Endometrial microvascular endothelial cells (primary cell): Measurements from ENCODE around the gene ERCC1. TPM values are rescaled to one million over a fixed set of nuclear protein-coding genes. Genes with fewer than 3 reads are reported as not detected.

ENCODE experiments used
- in situ Hi-C: cut with HindIII; loops from 2 replicates; pipeline ENCODE4 v1.10.0; 2017; ENCODE audit warnings: low sequenced_read_pairs, low pct_unique_long_range_greater_than_20kb; ENCODE audit errors: inconsistent ontology term
- total RNA-seq: library from RNA; depleted of rRNA; stranded (reverse); fragments of >200 nt; gene quantifications from one replicate; pipeline ENCODE4 v1.2.3, GENCODE V29; 2015; ENCODE audit errors: inconsistent ontology term

The ERCC1 gene
- 109 TPM for total RNA-seq

DNA sequence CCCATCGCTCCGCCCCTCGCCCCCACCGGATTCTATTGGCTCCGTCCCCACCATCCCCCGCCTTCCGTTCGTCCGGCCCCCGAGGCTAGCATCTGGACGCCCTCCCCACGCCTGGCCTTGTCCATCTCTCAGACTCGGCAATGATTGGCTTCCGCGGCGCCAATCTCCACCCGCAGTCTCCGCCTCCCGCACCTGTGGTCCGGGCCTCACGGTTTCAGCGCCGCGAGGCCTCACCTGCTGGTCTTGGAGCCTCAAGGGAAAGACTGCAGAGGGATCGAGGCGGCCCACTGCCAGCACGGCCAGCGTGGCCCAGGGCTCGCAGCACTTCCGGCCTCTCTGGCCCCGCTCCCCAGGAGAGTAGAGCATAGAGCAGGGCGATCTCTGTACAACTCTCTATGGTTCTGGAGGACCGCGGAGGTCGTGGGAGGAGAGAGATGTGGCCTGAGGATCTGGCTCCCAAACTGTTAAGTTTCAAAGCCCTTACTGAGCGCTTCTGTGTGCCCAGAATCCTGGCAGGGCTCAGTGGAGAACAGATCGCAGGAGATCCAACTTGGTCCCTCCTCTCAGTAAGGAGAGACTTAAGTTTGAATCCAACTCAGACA lies at the start of gene ERCC1:
TSS of gene ERCC1 (minus strand) at position 329 of the 602 bp plus-strand sequence. CDS start 543 bp downstream, outside the sequence.
- in situ Hi-C loops: no loop called here

DNA sequence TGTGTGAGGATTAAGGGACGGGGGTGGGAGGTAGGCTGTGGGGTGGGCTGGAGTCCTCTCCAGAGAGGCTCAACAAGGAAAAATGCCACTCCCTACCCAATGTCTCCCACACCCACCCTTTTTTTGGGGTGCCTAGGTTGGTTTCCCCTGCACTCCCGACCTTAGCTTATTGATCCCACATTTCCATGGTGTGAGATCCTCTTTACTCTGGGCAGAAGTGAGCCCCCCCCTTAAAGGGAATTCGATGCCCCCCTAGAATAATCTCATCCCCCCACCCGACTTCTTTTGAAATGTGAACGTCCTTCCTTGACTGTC lies 49.6 kb upstream of the ERCC1 start:
- in situ Hi-C loops: no loop called here

- in situ Hi-C loops: no loop called here
Observed at GRCh38 chr19:45472563-45473366, 49.0 kb upstream of the ERCC1 start.

DNA sequence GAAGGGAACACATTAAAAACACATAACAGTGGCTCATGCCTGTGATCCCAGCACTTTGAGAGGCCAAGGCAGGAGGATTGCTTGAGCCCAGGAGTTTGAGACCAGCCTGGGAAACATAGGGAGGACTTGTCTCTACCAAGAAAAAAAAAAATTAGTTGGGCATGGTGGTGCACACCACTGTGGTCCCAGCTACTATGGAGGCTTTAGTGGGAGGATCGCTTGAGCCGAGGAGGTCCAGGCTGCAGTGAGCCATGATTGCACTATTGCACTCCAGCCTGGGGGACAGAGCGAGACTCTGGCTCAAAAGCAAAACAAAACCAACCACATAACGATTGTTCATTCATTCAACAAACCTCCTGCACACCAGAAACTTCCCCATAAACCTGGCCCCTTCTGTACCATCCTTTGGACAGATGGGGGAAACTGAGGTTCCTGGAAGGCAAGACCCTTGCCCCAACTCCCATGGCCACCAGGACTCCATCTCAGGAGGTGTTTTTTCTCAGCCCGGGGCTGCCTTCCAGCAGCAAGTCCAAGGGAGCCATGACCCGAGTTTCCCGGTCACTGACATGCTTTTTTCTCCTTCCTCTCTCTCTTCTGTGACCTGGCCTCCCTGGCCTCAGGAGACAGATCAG lies 48.3 kb upstream of the ERCC1 start:
- in situ Hi-C loops: no loop called here

DNA sequence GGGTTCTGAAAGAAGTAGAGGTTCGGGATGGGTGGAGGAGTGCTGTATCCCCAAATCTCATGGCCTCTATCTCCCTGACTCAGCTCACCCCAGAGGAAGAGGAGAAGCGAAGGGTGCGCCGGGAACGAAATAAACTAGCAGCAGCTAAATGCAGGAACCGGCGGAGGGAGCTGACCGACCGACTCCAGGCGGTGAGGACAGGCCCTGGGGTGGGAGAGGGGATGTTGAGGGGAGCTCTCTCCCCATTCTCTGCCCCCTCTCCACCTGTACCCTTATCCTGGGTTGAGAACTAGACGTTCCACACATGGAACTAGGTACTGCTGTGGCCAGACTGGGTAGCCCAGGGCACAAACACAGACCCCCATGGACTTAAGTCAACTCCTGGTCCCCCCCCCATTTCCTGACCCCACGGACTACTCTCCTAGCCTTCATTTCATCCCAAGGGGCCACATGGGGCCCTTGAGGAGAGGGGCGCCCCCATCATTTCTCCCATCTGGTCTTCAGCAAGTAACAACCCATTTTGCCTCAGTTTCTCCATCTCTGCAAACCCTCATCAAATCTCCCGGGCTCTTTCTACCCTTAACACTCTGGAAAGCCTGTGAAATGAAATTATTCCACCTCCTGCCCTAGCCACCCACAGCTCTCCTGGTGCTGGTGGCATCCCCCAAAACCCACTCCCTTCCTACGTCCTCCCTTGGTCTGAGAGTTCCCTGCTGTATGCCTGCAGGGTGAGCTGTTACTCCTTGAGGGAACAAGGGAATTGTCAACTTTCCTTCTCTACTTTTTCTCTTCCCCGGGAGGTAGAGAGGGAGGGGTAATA lies 47.6 kb upstream of the ERCC1 start:
- in situ Hi-C loops: no loop called here

- in situ Hi-C loops: no loop called here
Observed at GRCh38 chr19:45470762-45471081, 47.0 kb upstream of the ERCC1 start.

DNA sequence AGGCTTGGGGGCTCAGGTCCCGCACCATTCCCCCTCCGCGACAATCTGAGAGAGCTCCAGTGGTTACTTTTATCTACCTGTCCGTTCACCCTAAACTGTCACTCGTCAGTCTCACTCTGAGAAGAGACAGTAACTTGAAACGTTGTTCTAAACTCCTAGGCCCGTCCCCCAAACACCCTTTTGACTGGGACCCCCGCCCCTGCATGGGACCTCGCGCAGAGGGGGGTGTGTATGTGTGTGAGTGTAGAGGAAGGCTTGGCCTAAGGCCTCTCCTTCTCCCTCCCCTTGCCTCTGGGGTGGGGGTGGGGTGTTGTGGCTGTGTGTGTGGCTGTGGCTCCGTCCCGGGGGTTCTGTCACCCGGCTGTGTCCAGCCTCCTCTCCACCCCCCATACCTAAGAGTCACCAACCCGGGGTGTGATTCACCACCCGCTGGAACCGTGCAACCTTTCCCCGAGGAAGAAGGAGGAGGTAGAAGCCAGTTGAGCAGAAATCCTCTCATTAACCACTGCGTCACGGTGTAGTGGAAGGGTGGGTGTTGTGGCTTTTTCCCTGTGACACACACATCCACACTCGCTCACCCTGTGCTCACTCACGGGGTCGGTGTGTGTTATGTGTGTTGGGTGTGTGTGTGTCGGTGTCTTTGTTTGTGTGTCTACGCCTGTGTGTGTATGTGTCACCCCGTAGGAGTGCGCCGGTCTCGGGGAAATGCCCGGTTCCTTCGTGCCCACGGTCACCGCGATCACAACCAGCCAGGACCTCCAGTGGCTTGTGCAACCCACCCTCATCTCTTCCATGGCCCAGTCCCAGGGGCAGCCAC lies 46.4 kb upstream of the ERCC1 start:
- in situ Hi-C loops: no loop called here

GRCh38 chr19:45469132-45469944 lies 45.6 kb upstream of the ERCC1 start:
- in situ Hi-C loops: no loop called here

GRCh38 chr19:45468803-45469131 lies 45.0 kb upstream of the ERCC1 start:
- in situ Hi-C loops: no loop called here

- in situ Hi-C loops: no loop called here
Observed at GRCh38 chr19:45468159-45468651, 44.5 kb upstream of the ERCC1 start.

GRCh38 chr19:45467456-45468158 lies 43.9 kb upstream of the ERCC1 start, which contains the start of gene FOSB:
Gene FOSB, plus strand, starts transcription at chr19:45467996. Its CDS starts 591 bp downstream, at chr19:45468587.
- in situ Hi-C loops: no loop called here

- in situ Hi-C loops: no loop called here
Observed at GRCh38 chr19:45467115-45467455, 43.4 kb upstream of the ERCC1 start.

DNA sequence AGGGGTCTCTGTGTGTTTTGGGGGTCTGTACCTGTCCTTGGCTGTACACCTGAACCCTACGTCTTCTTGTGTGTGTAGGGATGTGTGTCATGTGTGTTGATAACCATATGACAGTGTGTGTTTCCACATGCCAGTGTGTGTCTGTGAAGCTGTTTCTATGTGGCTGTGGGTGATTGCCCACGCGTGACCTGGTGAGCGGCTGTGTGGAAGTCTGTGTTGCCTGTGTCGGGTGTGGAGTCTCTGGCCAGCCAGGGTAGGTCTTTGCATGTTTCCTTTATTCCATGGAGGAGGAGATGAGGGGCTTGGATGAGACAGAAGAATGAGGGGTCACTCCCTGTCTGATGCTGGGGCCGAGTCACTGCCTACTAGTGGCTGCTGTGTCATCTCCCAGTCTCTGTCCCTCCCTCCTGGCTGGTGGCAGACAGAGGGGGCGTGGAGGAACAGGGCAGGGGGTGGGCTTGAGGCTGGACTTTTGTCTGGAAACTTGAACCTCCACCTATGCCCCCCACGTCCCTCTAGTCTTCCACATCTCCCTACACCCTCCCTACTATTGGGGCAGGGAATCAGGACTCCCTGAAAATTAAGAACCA lies 41.2 kb upstream of the ERCC1 start:
- in situ Hi-C loops: no loop called here

DNA sequence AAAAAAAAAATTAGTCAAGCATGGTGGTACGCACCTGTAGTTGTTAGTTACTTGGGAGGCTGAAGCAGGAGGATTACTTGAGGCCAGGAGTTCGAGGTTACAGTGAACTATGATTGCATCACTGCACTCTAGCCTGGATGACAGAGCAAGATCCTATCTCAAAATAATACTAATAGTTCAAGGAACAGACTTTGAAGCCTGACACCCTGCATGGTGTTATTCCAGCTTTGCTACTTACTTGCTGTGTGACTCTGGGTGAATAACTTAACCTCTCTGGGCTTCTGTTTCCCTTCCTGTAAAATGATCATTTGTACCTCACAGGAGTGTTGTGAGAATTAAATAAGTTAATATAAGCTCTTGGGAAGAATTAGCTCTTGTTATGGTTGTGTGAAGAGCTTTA lies 40.6 kb upstream of the ERCC1 start:
- in situ Hi-C loops: no loop called here

GRCh38 chr19:45463241-45463640 lies 39.5 kb upstream of the ERCC1 start:
- in situ Hi-C loops: no loop called here

DNA sequence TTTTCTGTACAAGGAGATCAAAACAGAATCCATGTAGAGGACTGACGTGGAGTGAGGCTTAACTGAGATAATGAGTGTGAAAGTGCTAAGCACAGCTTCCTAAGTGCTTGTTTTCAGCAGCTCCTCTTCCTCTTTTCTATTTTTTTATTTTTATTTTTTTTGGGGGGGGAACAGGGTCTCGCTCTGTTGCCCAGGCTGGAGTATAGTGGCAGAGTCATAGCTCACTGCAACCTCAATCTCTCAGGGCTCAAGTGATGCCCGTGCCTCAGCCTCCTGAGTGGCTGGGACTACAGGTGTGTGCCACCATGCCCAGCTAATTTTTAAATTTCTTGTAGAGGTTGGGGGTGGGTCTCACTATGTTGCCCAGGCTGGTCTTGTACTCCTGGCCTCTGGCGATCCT lies 38.5 kb upstream of the ERCC1 start:
- in situ Hi-C loops: no loop called here

GRCh38 chr19:45460807-45461347 lies 37.2 kb upstream of the ERCC1 start:
- in situ Hi-C loops: no loop called here
